ENCODE measurements around the gene PTPRM.

PTPRM gene

DNA sequence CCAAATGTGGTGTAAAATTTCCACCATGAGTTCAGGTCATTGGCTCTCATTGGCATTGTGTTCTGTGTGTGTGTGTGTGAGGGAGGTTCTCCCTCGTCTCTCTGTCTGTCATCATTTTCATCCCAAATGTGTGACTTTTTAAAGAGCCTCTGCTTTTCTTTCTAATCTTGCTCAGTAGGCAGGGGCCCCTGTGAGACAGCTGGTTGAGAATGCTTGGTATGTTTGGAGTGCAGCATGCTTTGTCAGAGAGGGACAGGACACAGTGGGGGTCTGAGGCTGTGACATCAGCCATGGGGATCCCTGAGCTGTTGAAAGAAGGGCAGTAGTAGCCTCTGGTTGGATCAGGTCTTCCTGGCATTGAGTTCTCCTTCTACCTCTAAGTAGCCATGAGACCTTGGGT is 10.6 kb downstream of the PTPRM start:
- Histone ChIP-seq H3K9me3 (ENCODE audit: control insufficient read depth, insufficient read depth, low read length) (peaks cover 4% of the 10 kb centered on the region), H3F3A (ENCODE audit: control insufficient read depth, insufficient read depth) (no peaks in the 10 kb centered on the region), H3K4me1 (ENCODE audit: control insufficient read depth, low read length) (no peaks in the 10 kb centered on the region), H3K27me3 (ENCODE audit: control insufficient read depth, low read length) (no peaks in the 10 kb centered on the region), H3K36me3 (ENCODE audit: control insufficient read depth, low read length) (no peaks in the 10 kb centered on the region), H3K79me2 (ENCODE audit: control insufficient read depth, low read length) (no peaks in the 10 kb centered on the region), H3K4me2 (ENCODE audit: low read length) (no peak overlapping the region), H4K20me1 (ENCODE audit: control insufficient read depth, insufficient read depth, low read depth, low read length) (no peaks in the 10 kb centered on the region), H3K4me3 (ENCODE audit: low read length) (no peak overlapping the region), H3K9me2 (replicated peaks; ENCODE audit: control insufficient read depth, low read length) (no peaks in the 10 kb centered on the region), H3K27ac (ENCODE audit: low read depth, low read length) (no peak overlapping the region)
- TF ChIP-seq EZH2phosphoT487 (IDR thresholded peaks at IDR 0.05; ENCODE audit: borderline replicate concordance, low read length) (no peak), CTCF (IDR thresholded peaks at IDR 0.05; ENCODE audit: low read depth, low read length, poor library complexity, severe bottlenecking) (no peak)

DNA sequence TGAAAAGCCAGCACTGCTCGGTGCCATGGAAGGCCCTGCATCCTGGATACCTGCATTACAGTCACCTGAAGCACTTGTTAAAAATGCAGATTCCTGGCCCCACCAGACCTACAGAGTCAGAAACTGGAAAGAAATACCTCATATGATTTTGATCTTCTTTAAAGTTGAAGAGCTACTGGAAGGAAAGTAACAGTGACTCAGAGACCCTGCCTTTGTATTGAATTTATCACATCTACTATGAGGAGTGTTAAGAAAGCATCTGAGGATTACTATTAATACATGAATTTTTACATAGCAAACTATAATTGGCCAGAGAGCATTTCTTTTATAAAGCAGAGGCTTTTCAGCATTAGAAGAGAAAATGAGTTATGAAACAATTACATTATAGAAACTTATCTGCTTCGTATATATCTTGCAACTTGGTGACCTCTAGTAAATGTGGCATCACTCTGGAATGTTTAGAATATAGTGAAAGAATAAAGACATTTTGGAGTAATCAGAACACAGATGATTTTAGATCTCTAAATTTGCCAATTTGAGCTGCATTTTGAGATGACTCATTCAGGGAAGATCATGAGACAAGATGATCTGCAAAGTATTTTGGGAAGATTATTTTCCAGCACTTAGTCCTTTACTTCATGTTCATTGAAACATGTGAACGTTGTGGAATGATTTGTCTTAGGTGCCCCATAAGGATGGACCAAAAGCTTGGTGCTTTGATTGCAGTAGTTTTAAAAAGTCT is 12.2 kb downstream of the PTPRM start:
- Histone ChIP-seq H3K27ac (ENCODE audit: low read depth, low read length) (no peak overlapping the region), H3K4me1 (ENCODE audit: control insufficient read depth, low read length) (no peaks in the 10 kb centered on the region), H3K4me2 (ENCODE audit: low read length) (no peak overlapping the region), H3F3A (ENCODE audit: control insufficient read depth, insufficient read depth) (no peaks in the 10 kb centered on the region), H3K9me3 (ENCODE audit: control insufficient read depth, insufficient read depth, low read length) (peaks cover 4% of the 10 kb centered on the region; the same call in 1 of the 2 replicates), H3K36me3 (ENCODE audit: control insufficient read depth, low read length) (no peaks in the 10 kb centered on the region), H3K27me3 (ENCODE audit: control insufficient read depth, low read length) (no peaks in the 10 kb centered on the region), H3K9me2 (replicated peaks; ENCODE audit: control insufficient read depth, low read length) (no peaks in the 10 kb centered on the region), H3K4me3 (ENCODE audit: low read length) (no peak overlapping the region), H3K79me2 (ENCODE audit: control insufficient read depth, low read length) (no peaks in the 10 kb centered on the region), H4K20me1 (ENCODE audit: control insufficient read depth, insufficient read depth, low read depth, low read length) (no peaks in the 10 kb centered on the region)
- TF ChIP-seq CTCF (IDR thresholded peaks at IDR 0.05; ENCODE audit: low read depth, low read length, poor library complexity, severe bottlenecking) (no peak), EZH2phosphoT487 (IDR thresholded peaks at IDR 0.05; ENCODE audit: borderline replicate concordance, low read length) (no peak)

GRCh38 chr18:7579918-7580542 is 12.9 kb downstream of the PTPRM start:
- H3K4me1 ChIP-seq (ENCODE audit: control insufficient read depth, low read length): no peaks in the 10 kb centered on the region
- H3K9me2 ChIP-seq (replicated peaks; ENCODE audit: control insufficient read depth, low read length): no peaks in the 10 kb centered on the region
- H3K36me3 ChIP-seq (ENCODE audit: control insufficient read depth, low read length): no peaks in the 10 kb centered on the region
- H4K20me1 ChIP-seq (ENCODE audit: control insufficient read depth, insufficient read depth, low read depth, low read length): no peaks in the 10 kb centered on the region
- H3K27ac ChIP-seq (ENCODE audit: low read depth, low read length): no peak overlapping the region
- TF ChIP-seq CTCF (IDR thresholded peaks at IDR 0.05; ENCODE audit: low read depth, low read length, poor library complexity, severe bottlenecking) (no peak), EZH2phosphoT487 (IDR thresholded peaks at IDR 0.05; ENCODE audit: borderline replicate concordance, low read length) (no peak)
- H3K4me2 ChIP-seq (ENCODE audit: low read length): no peak overlapping the region
- peaks cover 4% of the 10 kb centered on the region; the same call in 1 of the 2 replicates for H3K9me3 ChIP-seq (ENCODE audit: control insufficient read depth, insufficient read depth, low read length)
- no peak overlapping the region for H3K4me3 ChIP-seq (ENCODE audit: low read length)
- H3K27me3 ChIP-seq (ENCODE audit: control insufficient read depth, low read length): no peaks in the 10 kb centered on the region
- no peaks in the 10 kb centered on the region for H3K79me2 ChIP-seq (ENCODE audit: control insufficient read depth, low read length)
- no peaks in the 10 kb centered on the region for H3F3A ChIP-seq (ENCODE audit: control insufficient read depth, insufficient read depth)
